ENCODE results near the gene PYM1. TPM values are rescaled to one million over a fixed set of nuclear protein-coding genes. Genes with fewer than 3 reads are reported as not detected.

PYM1 gene
- total RNA-seq, 1 donor from 2014 or later, result 41.7 TPM

DNA sequence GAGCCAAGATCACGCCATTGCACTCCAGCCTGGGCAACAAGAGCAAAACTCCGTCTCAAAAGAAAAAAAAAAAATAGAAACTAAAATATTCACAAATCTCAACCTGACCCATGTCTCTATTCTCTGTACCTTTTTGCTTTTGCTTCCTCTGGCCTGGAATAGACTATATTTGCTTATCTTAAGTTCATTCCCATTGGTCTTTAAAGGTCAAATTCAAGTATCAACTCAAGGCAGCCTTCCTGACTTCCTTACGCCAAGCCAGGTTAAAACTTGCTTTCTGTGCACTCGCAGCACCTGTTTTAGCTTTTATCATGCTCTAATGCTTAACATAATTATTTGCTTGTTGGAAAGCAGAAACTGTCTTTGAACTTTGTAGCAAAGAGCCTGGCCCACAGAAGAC, 14.8 kb downstream of the PYM1 start:
- intact Hi-C loops (cut with micrococcal nuclease), result no loop called here
- no peak overlapping the region for H3K27ac Mint-ChIP-seq

DNA sequence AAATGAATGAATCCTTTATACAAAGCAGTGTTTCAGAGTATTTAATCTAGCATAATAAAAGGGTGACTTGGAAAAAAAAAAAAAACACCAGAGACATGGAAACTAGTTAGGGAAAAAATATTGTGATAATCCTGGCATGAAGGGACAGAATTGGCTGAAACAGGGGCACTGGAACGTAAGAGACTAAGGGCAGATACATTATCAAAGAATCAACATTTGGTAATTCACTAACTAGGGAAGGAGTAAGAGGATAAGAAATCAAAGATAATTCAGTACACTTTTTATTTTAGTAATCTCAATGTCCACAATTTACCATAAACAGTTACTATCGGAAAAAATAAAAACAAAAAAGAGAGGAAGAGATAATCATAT, 18.2 kb downstream of the PYM1 start:
- no peaks in the 10 kb centered on the region for H3K9me3 Mint-ChIP-seq
- DNase-seq (no peak), ATAC-seq (ENCODE audit: low read depth) (no peak)
- intact Hi-C loops (cut with micrococcal nuclease), result no loop called here
- TF ChIP-seq, protein P1, sequence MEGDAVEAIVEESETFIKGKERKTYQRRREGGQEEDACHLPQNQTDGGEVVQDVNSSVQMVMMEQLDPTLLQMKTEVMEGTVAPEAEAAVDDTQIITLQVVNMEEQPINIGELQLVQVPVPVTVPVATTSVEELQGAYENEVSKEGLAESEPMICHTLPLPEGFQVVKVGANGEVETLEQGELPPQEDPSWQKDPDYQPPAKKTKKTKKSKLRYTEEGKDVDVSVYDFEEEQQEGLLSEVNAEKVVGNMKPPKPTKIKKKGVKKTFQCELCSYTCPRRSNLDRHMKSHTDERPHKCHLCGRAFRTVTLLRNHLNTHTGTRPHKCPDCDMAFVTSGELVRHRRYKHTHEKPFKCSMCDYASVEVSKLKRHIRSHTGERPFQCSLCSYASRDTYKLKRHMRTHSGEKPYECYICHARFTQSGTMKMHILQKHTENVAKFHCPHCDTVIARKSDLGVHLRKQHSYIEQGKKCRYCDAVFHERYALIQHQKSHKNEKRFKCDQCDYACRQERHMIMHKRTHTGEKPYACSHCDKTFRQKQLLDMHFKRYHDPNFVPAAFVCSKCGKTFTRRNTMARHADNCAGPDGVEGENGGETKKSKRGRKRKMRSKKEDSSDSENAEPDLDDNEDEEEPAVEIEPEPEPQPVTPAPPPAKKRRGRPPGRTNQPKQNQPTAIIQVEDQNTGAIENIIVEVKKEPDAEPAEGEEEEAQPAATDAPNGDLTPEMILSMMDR (IDR thresholded peaks at IDR 0.05), result no peak
- peaks cover 29% of the 10 kb centered on the region for H3K36me3 Mint-ChIP-seq (ENCODE audit: low read depth)
- H3K27ac Mint-ChIP-seq, result no peak overlapping the region
- ChIA-PET CTCF (no interaction called here), POLR2A (no interaction called here)
- no peaks in the 10 kb centered on the region for H3K27me3 Mint-ChIP-seq
- peaks cover 14% of the 10 kb centered on the region for H3K4me1 Mint-ChIP-seq
- H3K4me3 Mint-ChIP-seq, result no peak overlapping the region

More for the DNA sequence above, 14.8 kb downstream of the PYM1 start:
- peaks cover 21% of the 10 kb centered on the region for H3K4me1 Mint-ChIP-seq
- peaks cover 45% of the 10 kb centered on the region for H3K36me3 Mint-ChIP-seq (ENCODE audit: low read depth)
- H3K4me3 Mint-ChIP-seq, result no peak overlapping the region
- ChIA-PET CTCF (interaction anchor here (0.7 kb wide), 1 partner anchor 71 kb away, joined by 3 read pairs; no protein-coding TSS in a partner anchor), POLR2A (no interaction called here)
- H3K9me3 Mint-ChIP-seq, result no peaks in the 10 kb centered on the region
- DNase-seq (no peak), ATAC-seq (ENCODE audit: low read depth) (no peak)
- TF ChIP-seq, protein P1 (IDR thresholded peaks at IDR 0.05), result no peak
- H3K27me3 Mint-ChIP-seq, result no peaks in the 10 kb centered on the region

DNA sequence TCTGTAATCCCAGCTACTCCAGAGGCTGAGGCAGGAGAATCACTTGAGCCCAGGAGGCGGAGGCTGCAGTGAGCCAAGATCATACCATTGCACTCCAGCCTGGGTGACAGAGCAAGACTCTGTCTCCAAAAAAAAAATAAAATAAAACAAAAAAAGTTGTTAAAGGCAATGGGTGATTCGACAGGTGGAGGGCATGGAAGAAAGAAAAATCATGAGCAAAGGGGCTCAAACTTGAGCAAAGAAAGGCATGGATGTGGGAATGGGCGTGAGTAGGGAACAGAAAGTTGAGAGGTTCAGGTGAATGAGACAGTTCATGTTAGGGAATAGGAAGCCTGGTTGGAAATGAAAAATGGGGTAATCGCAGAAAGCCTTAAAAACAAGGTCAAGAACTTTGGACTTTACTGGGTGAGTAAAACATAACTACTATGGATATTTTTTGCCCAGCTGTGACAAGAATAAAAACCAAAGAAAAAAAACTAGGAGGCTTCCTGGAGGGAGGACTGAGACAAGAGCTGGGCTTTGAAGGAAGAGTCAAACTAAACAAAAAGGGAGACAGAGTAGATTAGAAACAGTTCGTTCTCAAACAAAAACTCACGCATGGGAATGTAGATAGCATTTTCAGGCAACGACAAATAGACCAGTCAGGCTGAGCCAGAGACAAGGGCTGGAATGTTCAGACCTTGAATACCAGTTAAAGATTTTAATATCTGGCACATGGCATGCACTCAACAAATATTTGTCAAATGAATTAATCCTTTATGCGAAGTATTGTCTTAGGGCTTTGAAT, 18.8 kb downstream of the PYM1 start:
- Mint-ChIP-seq H3K27me3 (no peaks in the 10 kb centered on the region), H3K4me3 (no peak overlapping the region), H3K27ac (no peak overlapping the region), H3K36me3 (ENCODE audit: low read depth) (peaks cover 23% of the 10 kb centered on the region), H3K4me1 (peaks cover 10% of the 10 kb centered on the region), H3K9me3 (no peaks in the 10 kb centered on the region)
- DNase-seq, result no peak
- CTCF ChIA-PET, result no interaction called here
- POLR2A ChIA-PET, result no interaction called here
- intact Hi-C loops (cut with micrococcal nuclease), result no loop called here
- TF ChIP-seq, protein P1 (IDR thresholded peaks at IDR 0.05), result no peak
- ATAC-seq (ENCODE audit: low read depth), result no peak

DNA sequence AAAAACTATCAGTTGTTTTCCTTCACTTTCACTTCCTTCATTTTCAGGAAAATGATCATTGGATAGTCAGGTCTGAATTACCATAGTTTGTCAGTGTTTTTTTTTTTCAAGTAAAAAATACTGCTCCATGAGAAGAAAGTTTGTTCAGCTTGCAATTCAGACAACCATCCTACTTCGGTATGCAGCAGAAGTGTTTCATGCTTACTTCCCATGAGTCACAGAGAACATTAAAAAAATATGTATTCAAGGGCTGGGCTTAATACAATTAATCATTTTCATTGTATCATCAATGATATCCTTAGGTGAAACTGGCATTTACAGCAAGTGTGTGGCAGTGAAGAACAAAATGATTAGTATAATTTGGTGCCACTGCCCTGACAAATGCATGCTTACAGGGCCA, 21.6 kb downstream of the PYM1 start:
- peaks cover 4% of the 10 kb centered on the region for H3K4me1 Mint-ChIP-seq
- no peak for ATAC-seq (ENCODE audit: low read depth)
- no peaks in the 10 kb centered on the region for H3K9me3 Mint-ChIP-seq
- H3K27ac Mint-ChIP-seq, result no peak overlapping the region
- POLR2A ChIA-PET, result no interaction called here
- TF ChIP-seq, protein P1 (IDR thresholded peaks at IDR 0.05), result no peak
- no peak for DNase-seq
- peaks cover 38% of the 10 kb centered on the region for H3K36me3 Mint-ChIP-seq (ENCODE audit: low read depth)
- H3K4me3 Mint-ChIP-seq, result no peak overlapping the region
- intact Hi-C loops (cut with micrococcal nuclease), result no loop called here
- CTCF ChIA-PET, result no interaction called here
- H3K27me3 Mint-ChIP-seq, result no peaks in the 10 kb centered on the region

DNA sequence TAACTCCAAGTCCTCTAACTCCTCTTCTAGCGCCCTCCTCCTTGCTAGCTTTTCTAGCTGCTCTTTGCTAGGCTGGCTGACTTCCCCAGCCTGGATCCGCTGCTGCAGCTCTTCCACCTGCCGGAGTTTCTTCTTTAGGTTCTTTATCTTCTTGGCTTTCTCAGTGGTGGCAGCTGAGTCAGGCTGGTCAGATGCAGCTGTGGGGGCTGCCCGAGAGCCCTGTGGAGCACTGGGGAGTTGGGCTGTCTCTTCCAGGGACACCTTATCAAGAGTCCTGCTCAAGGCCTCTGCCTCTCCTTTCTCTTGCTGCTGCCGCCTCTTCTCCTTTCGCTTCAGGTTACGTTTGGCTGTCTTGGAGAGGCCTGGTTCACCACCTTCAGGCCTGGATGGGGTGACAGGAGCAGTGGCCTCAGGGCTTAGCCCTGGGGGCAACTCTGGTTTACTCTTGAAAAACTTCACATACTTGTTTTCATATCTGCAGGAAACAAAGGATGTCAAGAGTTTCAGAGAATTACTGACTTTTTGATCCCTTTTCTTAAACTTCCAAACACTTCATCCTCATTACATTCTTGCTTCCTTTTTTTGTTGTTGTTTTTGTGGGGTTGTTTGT, 25.7 kb downstream of the PYM1 start:
- peaks cover 4% of the 10 kb centered on the region for H3K4me1 Mint-ChIP-seq
- no peaks in the 10 kb centered on the region for H3K9me3 Mint-ChIP-seq
- DNase-seq, result no peak
- POLR2A ChIA-PET, result no interaction called here
- H3K4me3 Mint-ChIP-seq, result no peak overlapping the region
- CTCF ChIA-PET, result no interaction called here
- peaks cover 32% of the 10 kb centered on the region for H3K36me3 Mint-ChIP-seq (ENCODE audit: low read depth)
- intact Hi-C loops (cut with micrococcal nuclease), result no loop called here
- TF ChIP-seq, protein P1 (IDR thresholded peaks at IDR 0.05), result no peak
- H3K27ac Mint-ChIP-seq, result peak overlapping the region; percentile 14
- ATAC-seq (ENCODE audit: low read depth), result no peak
- no peaks in the 10 kb centered on the region for H3K27me3 Mint-ChIP-seq
